Inferior parietal cortex (tissue), 1 donor: ENCODE results near the gene SYT3.

Experiments
- DNase-seq: peaks from one replicate; pipeline ENCODE4 v3.0.0-alpha.2; 2016; ENCODE audit errors: extremely low spot score

SYT3 gene

GRCh38 chr19:50639121-50640112 lies at the start of gene SYT3:
TSS of gene SYT3 (minus strand) at chr19:50639881. CDS start at chr19:50637411, 2,470 bp downstream.
- DNase-seq = peak; percentile 68

GRCh38 chr19:50688766-50689165 lies 49.1 kb upstream of the SYT3 start:
- no peak for DNase-seq

DNA sequence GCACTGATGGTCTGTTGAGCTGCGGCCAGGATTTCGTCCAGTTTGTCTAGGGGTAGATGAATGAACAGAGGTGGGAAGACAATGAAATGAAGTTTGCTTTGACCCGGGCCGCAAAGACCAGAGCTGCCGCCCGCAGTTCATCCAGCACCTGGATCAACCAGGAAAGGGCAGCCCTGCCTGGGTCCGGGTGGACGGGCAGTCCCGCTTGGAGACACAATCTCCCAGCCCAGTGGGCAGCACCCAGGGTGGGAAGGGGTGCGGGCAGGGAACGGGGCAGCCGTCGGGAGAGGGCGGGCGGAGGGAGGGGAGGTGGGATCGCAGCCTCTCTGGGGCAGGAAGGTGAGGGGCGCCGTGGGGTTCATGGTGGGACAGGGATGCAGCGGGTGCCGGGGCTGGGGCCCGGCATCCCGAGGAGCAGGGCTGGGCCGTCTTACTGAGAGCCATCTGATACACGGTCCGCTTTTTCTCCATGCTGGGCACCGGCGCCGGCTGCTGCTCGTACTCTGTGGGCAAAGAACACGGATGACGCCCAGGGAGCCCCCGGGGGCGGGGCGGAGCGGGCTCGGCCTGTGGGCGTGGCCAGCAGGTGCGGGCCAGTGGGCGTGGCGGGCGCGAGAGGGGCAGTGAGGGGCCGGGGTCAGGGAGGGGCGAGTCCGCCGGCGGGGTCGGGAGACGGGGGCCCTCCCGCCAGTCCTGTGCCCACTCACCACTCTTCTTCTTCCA lies 46.8 kb upstream of the SYT3 start:
- DNase-seq = no peak

GRCh38 chr19:50679177-50680125 lies 39.8 kb upstream of the SYT3 start:
- DNase-seq = peak; percentile 82

GRCh38 chr19:50678323-50678722 lies 38.6 kb upstream of the SYT3 start:
- DNase-seq = no peak

DNA sequence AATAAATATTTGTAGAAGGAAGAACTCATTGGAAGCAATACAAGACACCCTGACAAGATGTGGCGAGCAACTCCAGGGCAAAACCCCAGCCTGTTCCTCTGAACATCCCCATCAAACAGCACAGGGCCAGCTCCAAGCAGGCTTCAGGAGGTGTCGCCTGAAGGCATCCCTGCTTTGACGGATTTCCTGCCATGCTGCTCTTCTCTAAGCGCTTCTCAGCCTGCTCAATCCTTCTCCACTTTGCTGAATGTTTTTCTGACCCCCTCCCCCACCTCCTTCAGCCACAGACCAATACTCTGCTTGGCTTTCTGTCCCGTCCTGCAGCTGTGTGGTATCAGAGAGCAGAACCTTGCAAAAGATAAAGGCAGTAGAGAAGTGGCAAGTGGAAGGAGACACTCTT lies 38.0 kb upstream of the SYT3 start:
- DNase-seq = no peak

DNA sequence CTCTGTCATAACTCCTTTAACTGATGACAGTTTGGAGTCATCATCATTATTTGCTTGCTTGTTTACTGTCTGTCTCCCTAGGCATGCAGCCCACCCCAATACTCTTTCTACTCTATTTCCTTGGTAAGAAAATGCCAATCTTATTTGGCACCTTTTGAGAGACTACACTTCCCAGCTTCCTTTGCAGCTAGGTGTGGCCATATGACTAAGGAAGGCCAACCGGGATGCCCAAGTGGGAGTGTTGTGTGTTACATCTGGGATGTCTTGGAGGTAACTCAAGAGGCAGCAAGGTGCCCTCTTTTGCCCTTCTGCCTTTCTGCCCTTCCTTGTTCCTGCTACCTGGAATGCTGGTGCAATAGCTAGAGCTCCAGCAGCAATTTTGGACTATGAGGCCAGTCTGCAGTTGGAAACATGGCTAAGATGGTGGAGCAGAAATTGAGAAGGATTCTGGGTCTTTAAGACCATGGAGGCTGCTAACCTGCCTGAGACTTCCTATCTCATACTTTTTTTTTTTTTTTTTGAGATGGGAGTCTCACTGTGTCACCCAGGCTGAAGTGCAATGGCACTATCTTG lies 37.0 kb upstream of the SYT3 start:
- no peak for DNase-seq

DNA sequence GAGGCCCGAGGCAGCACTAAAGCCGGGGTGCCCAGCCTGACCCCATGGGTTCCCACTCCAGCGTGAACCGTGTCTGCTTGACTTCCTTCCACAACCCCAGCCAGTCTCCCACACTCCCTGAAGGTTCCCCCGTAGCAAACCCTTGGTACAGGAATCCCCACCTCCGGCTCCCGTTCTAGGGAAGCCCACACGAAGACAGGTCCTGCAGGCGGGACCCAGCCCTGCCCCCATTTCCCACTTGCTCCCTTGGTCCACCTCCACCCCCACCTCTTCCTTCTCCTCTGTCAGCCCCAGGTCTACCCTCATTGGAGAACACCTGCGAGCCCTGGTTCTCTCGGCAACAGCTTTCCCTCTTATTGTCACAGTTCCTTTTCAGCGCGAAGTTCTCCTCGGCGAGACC lies 33.4 kb upstream of the SYT3 start:
- DNase-seq = no peak

GRCh38 chr19:50670102-50670380 lies 30.4 kb upstream of the SYT3 start:
- DNase-seq = no peak

- peak; percentile 78 for DNase-seq
Observed at GRCh38 chr19:50669302-50670101, 29.8 kb upstream of the SYT3 start.

- no peak for DNase-seq
Observed at GRCh38 chr19:50668879-50669278, 29.2 kb upstream of the SYT3 start.

DNA sequence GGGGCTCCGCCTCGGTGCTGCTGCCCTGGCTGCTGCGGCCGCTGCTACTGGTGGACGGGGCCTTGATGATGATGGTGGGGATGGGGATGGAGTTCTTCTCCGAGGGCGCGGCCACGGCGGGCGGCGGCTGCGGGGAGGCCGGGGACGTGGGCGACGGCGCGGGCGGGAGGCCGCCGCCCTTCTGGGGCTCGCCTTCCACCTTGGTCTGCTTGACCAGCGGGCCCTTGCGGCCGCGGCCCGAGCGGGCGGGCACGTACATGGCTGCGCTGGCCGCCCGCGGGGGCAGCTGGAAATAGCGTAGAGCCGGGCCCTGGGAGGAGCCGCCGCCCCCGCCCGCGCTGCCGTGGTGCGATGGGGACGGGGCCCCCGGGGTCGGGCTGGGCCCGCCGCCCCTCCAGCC lies 28.7 kb upstream of the SYT3 start:
- DNase-seq = no peak

GRCh38 chr19:50667759-50668231 lies 28.1 kb upstream of the SYT3 start:
- no peak for DNase-seq

DNA sequence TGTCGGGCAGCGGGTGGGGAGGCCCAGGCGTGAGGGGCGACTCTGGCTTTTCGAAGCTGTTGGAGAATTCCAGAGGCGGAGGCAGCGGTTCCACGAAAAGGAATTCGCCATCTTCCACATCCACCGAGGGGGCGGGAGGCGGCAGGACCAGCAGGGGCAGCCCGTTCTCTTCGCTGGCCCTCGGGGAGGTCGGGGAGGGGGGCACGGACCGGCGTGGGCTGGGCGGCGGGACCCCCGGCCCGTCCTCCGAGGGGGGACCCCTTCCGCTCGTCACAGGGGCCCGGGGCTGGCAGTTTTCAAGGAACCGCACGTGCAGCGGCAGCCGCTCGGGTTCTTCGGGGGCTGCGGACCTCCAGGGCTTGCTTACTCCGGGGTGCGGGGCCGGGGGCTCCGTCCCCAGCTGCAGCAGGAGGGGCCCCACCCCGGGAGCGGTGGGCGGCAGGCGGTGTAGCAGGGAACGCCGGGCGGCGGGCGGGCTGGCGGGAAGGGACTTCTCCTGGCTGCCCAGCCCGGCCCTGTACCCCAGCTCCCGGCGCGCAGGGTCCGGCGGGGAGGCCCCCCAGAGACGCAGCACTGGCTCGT lies 27.6 kb upstream of the SYT3 start:
- DNase-seq = no peak

- DNase-seq = no peak
Observed at GRCh38 chr19:50666346-50667176, 26.9 kb upstream of the SYT3 start.

GRCh38 chr19:50664204-50664603 lies 24.5 kb upstream of the SYT3 start:
- DNase-seq = no peak

GRCh38 chr19:50663482-50663790 lies 23.8 kb upstream of the SYT3 start:
- DNase-seq = no peak

DNA sequence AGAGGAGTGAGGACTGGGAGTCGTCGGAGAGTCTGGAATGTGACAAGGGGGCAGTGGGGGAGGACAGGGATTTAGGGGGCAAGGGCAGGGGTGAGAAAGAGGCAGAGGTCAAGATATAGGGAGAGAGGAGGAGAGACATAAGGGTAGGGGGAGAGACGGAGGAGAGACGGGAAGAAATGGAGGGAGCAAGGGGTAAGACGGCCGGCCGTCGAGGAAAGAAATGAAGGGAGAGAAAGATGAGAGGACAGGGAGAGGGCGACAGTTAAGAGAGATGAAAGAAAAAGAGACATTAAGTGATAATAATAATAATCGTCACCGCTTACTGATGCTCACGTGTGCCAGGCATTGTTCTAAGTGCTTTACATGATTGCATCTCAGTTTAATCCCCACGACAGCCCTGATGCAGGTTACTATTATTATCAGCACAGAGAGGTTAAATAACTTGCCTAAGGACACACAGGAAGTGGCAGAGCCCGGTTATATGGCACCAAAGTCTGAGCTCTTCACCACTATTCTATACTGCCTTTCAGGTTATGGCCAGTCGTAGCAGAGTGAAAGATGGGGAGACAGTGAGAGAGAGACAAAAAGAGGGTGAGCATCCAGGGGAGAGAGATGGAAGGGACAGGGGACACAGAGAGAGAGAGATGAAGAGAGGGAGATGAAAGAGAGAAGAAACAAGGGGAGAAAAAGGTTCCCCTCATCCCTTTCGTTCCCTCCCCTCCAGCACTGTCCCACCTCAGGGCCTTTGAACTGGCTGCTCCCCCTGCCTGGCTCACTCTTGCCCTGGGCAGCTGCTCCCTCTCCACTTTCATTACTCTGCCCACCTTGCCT lies 23.2 kb upstream of the SYT3 start:
- no peak for DNase-seq
